Measurements from ENCODE around the gene NSMF.

- TF ChIP-seq CTCF (IDR thresholded peaks at IDR 0.05), result peak; percentile 97
- no peak for TF ChIP-seq ZFX (IDR thresholded peaks at IDR 0.05; ENCODE audit: borderline replicate concordance)
Measured at GRCh38 chr9:137422604-137423513, 36.3 kb downstream of the NSMF start, which contains the start of the genes EXD3 and NOXA1.

All from 22Rv1 (cell line).